ENCODE measurements around the gene UTP25.
A peak's percentile ranks its signal among the peaks of the same experiment; 100 is the strongest.

UTP25 gene

GRCh38 chr1:209844695-209845407 is 17.1 kb downstream of the UTP25 start:
- TF ChIP-seq CTCF (IDR thresholded peaks at IDR 0.05; ENCODE audit: low read depth, low read length): no peak
- no peaks in the 10 kb centered on the region for H3K27me3 ChIP-seq (ENCODE audit: insufficient read depth, low read depth, severe bottlenecking)
- H3K27ac ChIP-seq: no peak overlapping the region
- no peak overlapping the region for H3K4me3 ChIP-seq (ENCODE audit: low read depth, low read length)
- peaks cover 38% of the 10 kb centered on the region for H3K36me3 ChIP-seq
- no peaks in the 10 kb centered on the region for H3K9me3 ChIP-seq (ENCODE audit: severe bottlenecking)
- no peak for DNase-seq

- peak; percentile 34 for DNase-seq
- H3K4me3 ChIP-seq (ENCODE audit: low read depth, low read length): no peak overlapping the region
Observed at GRCh38 chr1:209845408-209845725, 17.6 kb downstream of the UTP25 start.

GRCh38 chr1:209849388-209849787 is 21.6 kb downstream of the UTP25 start:
- no peak for DNase-seq
- Histone ChIP-seq H3K27me3 (ENCODE audit: insufficient read depth, low read depth, severe bottlenecking) (no peaks in the 10 kb centered on the region), H3K36me3 (peaks cover 29% of the 10 kb centered on the region), H3K9me3 (ENCODE audit: severe bottlenecking) (no peaks in the 10 kb centered on the region), H3K4me3 (ENCODE audit: low read depth, low read length) (no peak overlapping the region), H3K27ac (no peak overlapping the region)
- TF ChIP-seq CTCF (IDR thresholded peaks at IDR 0.05; ENCODE audit: low read depth, low read length): no peak

More at GRCh38 chr1:209845408-209845725, 17.6 kb downstream of the UTP25 start:
- peak overlapping the region; percentile 35 for H3K27ac ChIP-seq
- no peaks in the 10 kb centered on the region for H3K9me3 ChIP-seq (ENCODE audit: severe bottlenecking)
- H3K36me3 ChIP-seq: peaks cover 33% of the 10 kb centered on the region
- H3K27me3 ChIP-seq (ENCODE audit: insufficient read depth, low read depth, severe bottlenecking): no peaks in the 10 kb centered on the region
- TF ChIP-seq CTCF (IDR thresholded peaks at IDR 0.05; ENCODE audit: low read depth, low read length): no peak

- Histone ChIP-seq H3K9me3 (ENCODE audit: severe bottlenecking) (no peaks in the 10 kb centered on the region), H3K27me3 (ENCODE audit: insufficient read depth, low read depth, severe bottlenecking) (no peaks in the 10 kb centered on the region), H3K4me3 (ENCODE audit: low read depth, low read length) (no peak overlapping the region), H3K27ac (no peak overlapping the region), H3K36me3 (peaks cover 23% of the 10 kb centered on the region)
- peak; percentile 89 for DNase-seq
- peak; percentile 90 for TF ChIP-seq CTCF (IDR thresholded peaks at IDR 0.05; ENCODE audit: low read depth, low read length)
Observed at GRCh38 chr1:209850342-209850979, 22.7 kb downstream of the UTP25 start.

GRCh38 chr1:209853676-209854075 is 25.9 kb downstream of the UTP25 start:
- no peak for TF ChIP-seq CTCF (IDR thresholded peaks at IDR 0.05; ENCODE audit: low read depth, low read length)
- peaks cover 23% of the 10 kb centered on the region for H3K36me3 ChIP-seq

More at GRCh38 chr1:209853676-209854075, 25.9 kb downstream of the UTP25 start:
- no peak for DNase-seq
- Histone ChIP-seq H3K4me3 (ENCODE audit: low read depth, low read length) (no peak overlapping the region), H3K27ac (no peak overlapping the region), H3K27me3 (ENCODE audit: insufficient read depth, low read depth, severe bottlenecking) (no peaks in the 10 kb centered on the region), H3K9me3 (ENCODE audit: severe bottlenecking) (no peaks in the 10 kb centered on the region)

All from WERI-Rb-1 (cell line).